ENCODE results near the gene UFD1. TPM values are rescaled to one million over a fixed set of nuclear protein-coding genes. Genes with fewer than 3 reads are reported as not detected.

Gene UFD1
- total and polyA plus RNA-seq, 9 of the 15 experiments (the other 6 are each of a cell fraction or from before 2014, with no cell fraction given): 238 to 645 (median 363) TPM

DNA sequence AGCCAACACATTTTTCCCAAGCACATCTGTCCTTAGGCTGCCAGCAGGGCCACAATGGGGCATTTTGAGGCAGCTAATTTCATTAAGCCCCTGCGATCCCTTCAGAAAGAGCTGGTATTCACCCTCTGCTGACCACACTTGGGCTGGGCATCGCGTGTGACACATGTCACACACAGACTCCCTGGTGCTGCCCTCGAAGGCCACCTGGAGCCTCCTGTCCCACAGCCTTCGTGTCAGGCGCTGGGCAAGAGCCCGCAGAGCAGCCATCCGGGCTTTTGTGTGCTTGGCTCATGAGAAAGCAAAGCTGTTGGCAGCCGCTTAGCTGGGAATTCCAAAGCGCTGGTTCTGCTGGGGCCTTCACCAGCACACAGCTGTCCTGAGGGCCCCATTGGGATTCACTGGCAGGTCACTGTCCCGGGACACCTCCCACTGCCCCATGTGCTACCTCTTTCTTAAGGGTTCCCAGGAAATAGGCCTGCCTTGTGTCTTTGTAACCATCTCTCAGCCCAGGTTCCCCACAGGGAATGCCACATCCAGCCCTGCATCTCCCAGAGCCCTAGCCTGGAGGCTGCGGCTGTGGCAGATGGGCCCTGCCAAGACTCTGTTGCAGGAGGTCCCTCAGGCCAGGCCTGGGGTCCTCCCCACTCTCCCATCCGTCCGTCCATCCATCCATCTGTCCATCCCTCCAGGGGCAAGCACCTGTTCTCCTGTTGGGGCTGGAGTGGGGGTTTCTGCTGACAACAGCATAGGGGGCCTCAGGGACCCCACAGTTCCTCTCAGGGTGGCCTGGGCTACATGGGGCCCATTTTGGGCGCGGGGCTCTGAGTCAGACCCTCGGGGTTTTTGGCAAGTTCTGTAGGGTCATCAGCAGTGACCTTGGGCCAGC, 40.3 kb upstream of the UFD1 start (continued):
- TF ChIP-seq, protein P1, sequence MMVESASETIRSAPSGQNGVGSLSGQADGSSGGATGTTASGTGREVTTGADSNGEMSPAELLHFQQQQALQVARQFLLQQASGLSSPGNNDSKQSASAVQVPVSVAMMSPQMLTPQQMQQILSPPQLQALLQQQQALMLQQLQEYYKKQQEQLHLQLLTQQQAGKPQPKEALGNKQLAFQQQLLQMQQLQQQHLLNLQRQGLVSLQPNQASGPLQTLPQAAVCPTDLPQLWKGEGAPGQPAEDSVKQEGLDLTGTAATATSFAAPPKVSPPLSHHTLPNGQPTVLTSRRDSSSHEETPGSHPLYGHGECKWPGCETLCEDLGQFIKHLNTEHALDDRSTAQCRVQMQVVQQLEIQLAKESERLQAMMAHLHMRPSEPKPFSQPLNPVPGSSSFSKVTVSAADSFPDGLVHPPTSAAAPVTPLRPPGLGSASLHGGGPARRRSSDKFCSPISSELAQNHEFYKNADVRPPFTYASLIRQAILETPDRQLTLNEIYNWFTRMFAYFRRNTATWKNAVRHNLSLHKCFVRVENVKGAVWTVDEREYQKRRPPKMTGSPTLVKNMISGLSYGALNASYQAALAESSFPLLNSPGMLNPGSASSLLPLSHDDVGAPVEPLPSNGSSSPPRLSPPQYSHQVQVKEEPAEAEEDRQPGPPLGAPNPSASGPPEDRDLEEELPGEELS (CRISPR knock-in tag; IDR thresholded peaks at IDR 0.05; ENCODE audit: borderline replicate concordance): no peak
- TF ChIP-seq ZNF121 (CRISPR knock-in tag; conservative IDR thresholded peaks at IDR 0.05) (no peak), KAT2B (IDR thresholded peaks at IDR 0.05; ENCODE audit: low read depth, low read length) (no peak), E2F8 (IDR thresholded peaks at IDR 0.05; ENCODE audit: low read depth, partially characterized antibody) (no peak), ATF1 (CRISPR knock-in tag; IDR thresholded peaks at IDR 0.05) (peak; percentile 17; the same call in 1 of the 2 replicates), ATF1 (tag; IDR thresholded peaks at IDR 0.05) (no peak), ZNF76 (CRISPR knock-in tag; IDR thresholded peaks at IDR 0.05; ENCODE audit: borderline replicate concordance) (no peak), HMG20A (CRISPR knock-in tag; conservative IDR thresholded peaks at IDR 0.05) (no peak), E2F6 (IDR thresholded peaks at IDR 0.05; ENCODE audit: borderline replicate concordance in 1 of 2, extremely low read depth in 1 of 2, insufficient read depth in 1 of 2, insufficient read length in 1 of 2, low read depth in 1 of 2, low read length in 1 of 2, poor library complexity in 1 of 2, severe bottlenecking in 1 of 2) (no peak), MCM3 (IDR thresholded peaks at IDR 0.05) (no peak), RBM22 (IDR thresholded peaks at IDR 0.05; ENCODE audit: low read depth, low read length, poor library complexity, severe bottlenecking) (peak; percentile 41), TFE3 (CRISPR knock-in tag; IDR thresholded peaks at IDR 0.05) (no peak), TAF15 (IDR thresholded peaks at IDR 0.05; ENCODE audit: low read depth, low read length) (no peak), PHTF2 (CRISPR knock-in tag; IDR thresholded peaks at IDR 0.05) (no peak)
- TF ChIP-seq, protein P2, sequence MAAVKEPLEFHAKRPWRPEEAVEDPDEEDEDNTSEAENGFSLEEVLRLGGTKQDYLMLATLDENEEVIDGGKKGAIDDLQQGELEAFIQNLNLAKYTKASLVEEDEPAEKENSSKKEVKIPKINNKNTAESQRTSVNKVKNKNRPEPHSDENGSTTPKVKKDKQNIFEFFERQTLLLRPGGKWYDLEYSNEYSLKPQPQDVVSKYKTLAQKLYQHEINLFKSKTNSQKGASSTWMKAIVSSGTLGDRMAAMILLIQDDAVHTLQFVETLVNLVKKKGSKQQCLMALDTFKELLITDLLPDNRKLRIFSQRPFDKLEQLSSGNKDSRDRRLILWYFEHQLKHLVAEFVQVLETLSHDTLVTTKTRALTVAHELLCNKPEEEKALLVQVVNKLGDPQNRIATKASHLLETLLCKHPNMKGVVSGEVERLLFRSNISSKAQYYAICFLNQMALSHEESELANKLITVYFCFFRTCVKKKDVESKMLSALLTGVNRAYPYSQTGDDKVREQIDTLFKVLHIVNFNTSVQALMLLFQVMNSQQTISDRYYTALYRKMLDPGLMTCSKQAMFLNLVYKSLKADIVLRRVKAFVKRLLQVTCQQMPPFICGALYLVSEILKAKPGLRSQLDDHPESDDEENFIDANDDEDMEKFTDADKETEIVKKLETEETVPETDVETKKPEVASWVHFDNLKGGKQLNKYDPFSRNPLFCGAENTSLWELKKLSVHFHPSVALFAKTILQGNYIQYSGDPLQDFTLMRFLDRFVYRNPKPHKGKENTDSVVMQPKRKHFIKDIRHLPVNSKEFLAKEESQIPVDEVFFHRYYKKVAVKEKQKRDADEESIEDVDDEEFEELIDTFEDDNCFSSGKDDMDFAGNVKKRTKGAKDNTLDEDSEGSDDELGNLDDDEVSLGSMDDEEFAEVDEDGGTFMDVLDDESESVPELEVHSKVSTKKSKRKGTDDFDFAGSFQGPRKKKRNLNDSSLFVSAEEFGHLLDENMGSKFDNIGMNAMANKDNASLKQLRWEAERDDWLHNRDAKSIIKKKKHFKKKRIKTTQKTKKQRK (IDR thresholded peaks at IDR 0.05; ENCODE audit: borderline replicate concordance, low read depth, low read length): no peak
